GM23338 (cell line): ENCODE data around the gene MYO1E. TPM values are rescaled to one million over a fixed set of nuclear protein-coding genes. Genes with fewer than 3 reads are reported as not detected.

Source experiments
- ATAC-seq: fragments of 200-7000 bp; cut with Tn5 transposase; 3 replicates; pipeline ENCODE4 v1.9.1; 2020
- DNase-seq: peaks from one replicate; pipeline ENCODE4 v3.0.0-alpha.2; 2015; ENCODE audit warnings: low spot score
- H2AFZ ChIP-seq: fragments of 200-600 bp; sonication (generic); 2 replicates; pipeline ENCODE4 v1.8.0; 2016; ENCODE audit warnings: antibody characterized with exemption, mild to moderate bottlenecking, moderate library complexity
- H3F3A ChIP-seq: fragments of 200-600 bp; sonication (generic); replicated peaks from 2 replicates; pipeline ENCODE4 v1.8.0; 2017; ENCODE audit warnings: antibody characterized with exemption, mixed run types, low read depth
- H3K27ac ChIP-seq: fragments of 200-600 bp; sonication (generic); 2 replicates; pipeline ENCODE4 v1.6.1; 2016; ENCODE audit warnings: low read depth
- H3K27me3 ChIP-seq: fragments of 200-600 bp; sonication (generic); 2 replicates; pipeline ENCODE4 v1.8.0; 2016; ENCODE audit warnings: mild to moderate bottlenecking, mixed run types, moderate library complexity; ENCODE audit not compliant: insufficient read depth
- H3K36me3 ChIP-seq: fragments of 200-600 bp; sonication (generic); 2 replicates; pipeline ENCODE4 v1.8.0; 2016; ENCODE audit warnings: mild to moderate bottlenecking; ENCODE audit not compliant: insufficient read depth
- H3K4me1 ChIP-seq: fragments of 200-600 bp; sonication (generic); 2 replicates; pipeline ENCODE4 v1.8.0; 2016; ENCODE audit warnings: mild to moderate bottlenecking, moderate library complexity; ENCODE audit not compliant: insufficient read depth
- H3K4me2 ChIP-seq: fragments of 200-600 bp; sonication (generic); 2 replicates; pipeline ENCODE4 v1.7.1; 2017; ENCODE audit warnings: mixed run types
- H3K4me3 ChIP-seq: fragments of 200-600 bp; sonication (generic); 2 replicates; pipeline ENCODE4 v1.6.1; 2016; ENCODE audit warnings: mixed run types
- H3K79me2 ChIP-seq: fragments of 200-600 bp; sonication (generic); replicated peaks from 2 replicates; pipeline ENCODE4 v1.8.0; 2017; ENCODE audit warnings: mild to moderate bottlenecking; ENCODE audit not compliant: insufficient read depth
- H3K9me2 ChIP-seq: fragments of 200-600 bp; sonication (generic); 2 replicates; pipeline ENCODE4 v1.8.0; 2017; ENCODE audit not compliant: insufficient read depth
- H4K20me1 ChIP-seq: fragments of 200-600 bp; sonication (generic); replicated peaks from 2 replicates; pipeline ENCODE4 v1.8.0; 2017; ENCODE audit warnings: mild to moderate bottlenecking; ENCODE audit not compliant: insufficient read depth
- H3K27ac Mint-ChIP-seq: 2 replicates; pipeline ENCODE4 v1.8.0; 2020; ENCODE audit warnings: inconsistent platforms, mild to moderate bottlenecking, moderate library complexity, mixed read lengths
- H3K27me3 Mint-ChIP-seq: 3 replicates; pipeline ENCODE4 v1.8.0; 2022; ENCODE audit warnings: low read depth, mild to moderate bottlenecking, moderate library complexity, mixed read lengths, inconsistent platforms; ENCODE audit not compliant: insufficient read depth, poor library complexity
- H3K36me3 Mint-ChIP-seq: 3 replicates; pipeline ENCODE4 v1.8.0; 2021; ENCODE audit warnings: low read depth, mild to moderate bottlenecking, inconsistent platforms, moderate library complexity, mixed read lengths
- H3K4me1 Mint-ChIP-seq: 3 replicates; pipeline ENCODE4 v1.8.0; 2020; ENCODE audit warnings: mild to moderate bottlenecking, inconsistent platforms, mixed read lengths
- H3K4me3 Mint-ChIP-seq: 3 replicates; pipeline ENCODE4 v1.8.0; 2021; ENCODE audit warnings: moderate library complexity, mild to moderate bottlenecking, inconsistent platforms, mixed read lengths
- H3K9me3 Mint-ChIP-seq: 3 replicates; pipeline ENCODE4 v1.8.0; 2020; ENCODE audit warnings: moderate library complexity, mild to moderate bottlenecking, inconsistent platforms, mixed read lengths
- CREB1 ChIP-seq: fragments of 250-450 bp; sonication (Bioruptor Pico); IDR thresholded peaks from 2 replicates; pipeline ENCODE4 v1.5.0; 2020; ENCODE audit warnings: low read depth, mild to moderate bottlenecking, moderate library complexity
- CTCF ChIP-seq, 2 experiments: fragments of 200-600 bp in 1 of 2; sonication (generic) in 1 of 2; conservative IDR thresholded peaks; 2 replicates each; pipeline versions ENCODE4 v1.5.1 to v1.6.1; 2016 to 2017; ENCODE audit warnings: antibody characterized with exemption in 2 of 2, low read depth in 2 of 2, mild to moderate bottlenecking in 2 of 2, moderate library complexity in 1 of 2
- EZH2 ChIP-seq: fragments of 200-600 bp; sonication (generic); IDR thresholded peaks from one replicate; pipeline ENCODE4 v1.8.0; 2017; ENCODE audit warnings: antibody characterized with exemption, mild to moderate bottlenecking, low read depth; ENCODE audit not compliant: unreplicated experiment
- EZH2phosphoT487 ChIP-seq: fragments of 200-600 bp; sonication (generic); IDR thresholded peaks from one replicate; pipeline ENCODE4 v1.8.1; 2018; ENCODE audit warnings: antibody characterized with exemption; ENCODE audit not compliant: unreplicated experiment
- JUNB ChIP-seq: IDR thresholded peaks from one replicate; pipeline ENCODE4 v1.6.1; 2016; ENCODE audit warnings: antibody characterized with exemption; ENCODE audit not compliant: unreplicated experiment
- NANOG ChIP-seq: IDR thresholded peaks from 2 replicates; pipeline ENCODE4 v1.6.1; 2016; ENCODE audit warnings: antibody characterized with exemption, borderline replicate concordance
- POLR2AphosphoS5 ChIP-seq: IDR thresholded peaks from 2 replicates; pipeline ENCODE4 v1.6.1; 2016; ENCODE audit warnings: antibody characterized with exemption, low read depth
- REST ChIP-seq: IDR thresholded peaks from one replicate; pipeline ENCODE4 v1.6.1; 2018; ENCODE audit warnings: antibody characterized with exemption; ENCODE audit not compliant: unreplicated experiment
- STAT1 ChIP-seq: IDR thresholded peaks from one replicate; pipeline ENCODE4 v1.6.1; 2016; ENCODE audit warnings: antibody characterized with exemption; ENCODE audit not compliant: unreplicated experiment
- ZNF114 ChIP-seq: fragments of 250-450 bp; sonication (Bioruptor Pico); IDR thresholded peaks from 2 replicates; pipeline ENCODE4 v1.5.0; 2020; ENCODE audit warnings: mild to moderate bottlenecking, moderate library complexity
- ZNF331 ChIP-seq: fragments of 250-450 bp; sonication (Bioruptor Pico); IDR thresholded peaks from 2 replicates; pipeline ENCODE4 v1.5.0; 2020; ENCODE audit warnings: low read depth, mild to moderate bottlenecking, moderate library complexity
- ZNF462 ChIP-seq: fragments of 250-450 bp; sonication (Bioruptor Pico); IDR thresholded peaks from 2 replicates; pipeline ENCODE4 v1.5.0; 2020; ENCODE audit warnings: mild to moderate bottlenecking, moderate library complexity
- polyA plus RNA-seq: library from polyadenylated mRNA; unstranded; fragments of >200 nt; fragmentation: Nextera tagmentation; extraction: Ambion mirVana; gene quantifications from 2 replicates; pipeline ENCODE4 v1.2.1, GENCODE V29; 2016
- total RNA-seq: library from RNA; depleted of rRNA; stranded (reverse); fragments of >200 nt; shearing (Covaris generic); gene quantifications from 2 replicates; pipeline ENCODE4 v1.2.3, GENCODE V29; 2014
- TF ChIP-seq, protein P1 (sequence below): IDR thresholded peaks from 2 replicates; pipeline ENCODE4 v1.6.1; 2016; ENCODE audit warnings: antibody characterized with exemption

Gene MYO1E
- total and polyA plus RNA-seq, 2 experiments from 2014 or later: 68.3 to 131 TPM

- Histone ChIP-seq H3K27me3 (no peaks in the 10 kb centered on the region), H2AFZ (no peak overlapping the region), H3K27ac (no peak overlapping the region), H3K79me2 (peaks cover 20% of the 10 kb centered on the region), H3K4me1 (peaks cover 11% of the 10 kb centered on the region; the same call in 1 of the 2 replicates), H3K4me3 (no peak overlapping the region), H3K4me2 (no peak overlapping the region), H3K9me2 (no peaks in the 10 kb centered on the region), H3K36me3 (no peaks in the 10 kb centered on the region), H4K20me1 (peaks cover 6% of the 10 kb centered on the region; the same call in 1 of the 2 replicates), H3F3A (no peaks in the 10 kb centered on the region)
- H3K9me3 Mint-ChIP-seq: no peaks in the 10 kb centered on the region
- no peak overlapping the region for H3K27ac Mint-ChIP-seq
- no peak overlapping the region for H3K4me3 Mint-ChIP-seq
- H3K36me3 Mint-ChIP-seq: no peaks in the 10 kb centered on the region
- TF ChIP-seq EZH2 (no peak), CTCF (conservative IDR thresholded peaks at IDR 0.05; ENCODE audit: low read depth in 2 of 2) (no peak), STAT1 (no peak), CREB1 (CRISPR knock-in tag) (no peak), JUNB (no peak), ZNF114 (CRISPR knock-in tag) (no peak), POLR2AphosphoS5 (no peak), ZNF462 (CRISPR knock-in tag) (no peak), NANOG (no peak), EZH2phosphoT487 (no peak), ZNF331 (CRISPR knock-in tag) (no peak), REST (no peak)
- TF ChIP-seq, protein P1, sequence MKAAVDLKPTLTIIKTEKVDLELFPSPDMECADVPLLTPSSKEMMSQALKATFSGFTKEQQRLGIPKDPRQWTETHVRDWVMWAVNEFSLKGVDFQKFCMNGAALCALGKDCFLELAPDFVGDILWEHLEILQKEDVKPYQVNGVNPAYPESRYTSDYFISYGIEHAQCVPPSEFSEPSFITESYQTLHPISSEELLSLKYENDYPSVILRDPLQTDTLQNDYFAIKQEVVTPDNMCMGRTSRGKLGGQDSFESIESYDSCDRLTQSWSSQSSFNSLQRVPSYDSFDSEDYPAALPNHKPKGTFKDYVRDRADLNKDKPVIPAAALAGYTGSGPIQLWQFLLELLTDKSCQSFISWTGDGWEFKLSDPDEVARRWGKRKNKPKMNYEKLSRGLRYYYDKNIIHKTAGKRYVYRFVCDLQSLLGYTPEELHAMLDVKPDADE: no peak
- peaks cover 11% of the 10 kb centered on the region for H3K4me1 Mint-ChIP-seq
- peaks cover 4% of the 10 kb centered on the region for H3K27me3 Mint-ChIP-seq
- DNase-seq: no peak
- ATAC-seq: no peak
Observed at GRCh38 chr15:59273234-59273633, 99.4 kb downstream of the MYO1E start.
